ENCODE results near the gene KRTAP5-11.
"Not testable (repeated sequence)": the region's sequence is repeated elsewhere in the genome, so short reads cannot be mapped to it uniquely, and the experiment has no call there.

The KRTAP5-11 gene

DNA sequence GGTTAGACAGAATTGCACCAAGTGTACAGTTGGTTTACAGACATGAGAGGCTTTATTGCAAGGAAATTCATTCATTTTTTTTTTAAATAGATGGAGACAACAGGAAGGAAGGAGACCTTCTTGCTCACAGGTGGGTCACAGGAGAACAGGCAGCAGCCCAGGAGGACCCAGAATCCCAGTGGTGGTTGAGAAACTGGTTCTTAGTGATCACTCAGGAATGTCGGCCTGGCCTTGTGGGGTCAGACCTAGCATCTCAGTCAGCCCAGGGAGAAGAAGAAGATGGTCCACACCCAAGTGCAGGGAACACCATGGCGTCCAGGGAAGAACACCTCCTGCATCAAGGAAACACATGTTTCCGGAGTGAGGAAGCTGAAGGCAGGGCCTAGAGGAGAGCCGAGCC is 849 bp downstream of the KRTAP5-11 start:
- no peak overlapping the region for H3K27ac ChIP-seq (ENCODE audit: low read depth in 2 of 2, low read length in 2 of 2)
- peaks cover 0 to 2% of the 10 kb centered on the region in 2 donors for H3K4me1 ChIP-seq (ENCODE audit: control insufficient read depth in 2 of 2, insufficient read depth in 2 of 2, low read length in 2 of 2)
- no peak overlapping the region for H3K4me3 ChIP-seq (ENCODE audit: low read length in 2 of 2)
- H3K36me3 ChIP-seq (ENCODE audit: control insufficient read depth in 2 of 2, insufficient read depth in 2 of 2, low read length in 2 of 2), result no peaks in the 10 kb centered on the region
- no peak overlapping the region for H3K9ac ChIP-seq (ENCODE audit: low read depth in 1 of 2, low read length in 2 of 2)
- H3K27me3 ChIP-seq (ENCODE audit: control insufficient read depth in 2 of 2, insufficient read depth in 2 of 2, low read length in 2 of 2), result peaks cover 0 to 2% of the 10 kb centered on the region in 2 donors
- H3K9me3 ChIP-seq (ENCODE audit: control insufficient read depth in 2 of 2, low read length in 2 of 2), result no peaks in the 10 kb centered on the region

GRCh38 chr11:71580057-71581003 is 2.3 kb downstream of the KRTAP5-11 start:
- Histone ChIP-seq H3K4me3 (ENCODE audit: low read length in 2 of 2) (no peak overlapping the region), H3K27me3 (ENCODE audit: control insufficient read depth in 2 of 2, insufficient read depth in 2 of 2, low read length in 2 of 2) (peaks cover 0 to 2% of the 10 kb centered on the region in 2 donors), H3K4me1 (ENCODE audit: control insufficient read depth in 2 of 2, insufficient read depth in 2 of 2, low read length in 2 of 2) (peaks cover 0 to 2% of the 10 kb centered on the region in 2 donors), H3K9me3 (ENCODE audit: control insufficient read depth in 2 of 2, low read length in 2 of 2) (no peaks in the 10 kb centered on the region), H3K9ac (ENCODE audit: low read depth in 1 of 2, low read length in 2 of 2) (no peak overlapping the region), H3K27ac (ENCODE audit: low read depth in 2 of 2, low read length in 2 of 2) (no peak overlapping the region), H3K36me3 (ENCODE audit: control insufficient read depth in 2 of 2, insufficient read depth in 2 of 2, low read length in 2 of 2) (no peaks in the 10 kb centered on the region)

DNA sequence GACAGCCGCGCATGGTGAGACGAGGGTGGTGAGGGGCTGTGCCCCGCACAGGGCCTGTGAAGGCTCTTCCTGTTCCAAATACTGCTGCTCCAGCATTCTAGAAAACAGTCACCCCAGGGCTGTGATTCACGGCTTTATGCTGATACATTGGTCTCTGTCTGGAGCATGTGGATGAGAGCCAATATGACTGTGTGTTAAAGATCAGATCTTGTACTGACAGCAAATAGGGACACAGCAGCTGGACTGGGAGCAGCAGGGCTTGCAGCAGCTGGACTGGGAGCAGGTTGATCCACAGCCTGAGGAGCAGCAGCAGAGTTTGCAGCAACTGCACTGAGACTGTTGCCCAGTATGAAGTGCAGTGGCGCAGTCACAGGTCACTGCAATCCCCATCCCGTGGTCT is 3.2 kb downstream of the KRTAP5-11 start:
- not testable (repeated sequence) for H3K9me3 ChIP-seq (ENCODE audit: control insufficient read depth in 2 of 2, low read length in 2 of 2); H3K27me3 ChIP-seq (ENCODE audit: control insufficient read depth in 2 of 2, insufficient read depth in 2 of 2, low read length in 2 of 2); H3K4me3 ChIP-seq (ENCODE audit: low read length in 2 of 2); H3K36me3 ChIP-seq (ENCODE audit: control insufficient read depth in 2 of 2, insufficient read depth in 2 of 2, low read length in 2 of 2); H3K4me1 ChIP-seq (ENCODE audit: control insufficient read depth in 2 of 2, insufficient read depth in 2 of 2, low read length in 2 of 2); H3K9ac ChIP-seq (ENCODE audit: low read depth in 1 of 2, low read length in 2 of 2); H3K27ac ChIP-seq (ENCODE audit: low read depth in 2 of 2, low read length in 2 of 2)

DNA sequence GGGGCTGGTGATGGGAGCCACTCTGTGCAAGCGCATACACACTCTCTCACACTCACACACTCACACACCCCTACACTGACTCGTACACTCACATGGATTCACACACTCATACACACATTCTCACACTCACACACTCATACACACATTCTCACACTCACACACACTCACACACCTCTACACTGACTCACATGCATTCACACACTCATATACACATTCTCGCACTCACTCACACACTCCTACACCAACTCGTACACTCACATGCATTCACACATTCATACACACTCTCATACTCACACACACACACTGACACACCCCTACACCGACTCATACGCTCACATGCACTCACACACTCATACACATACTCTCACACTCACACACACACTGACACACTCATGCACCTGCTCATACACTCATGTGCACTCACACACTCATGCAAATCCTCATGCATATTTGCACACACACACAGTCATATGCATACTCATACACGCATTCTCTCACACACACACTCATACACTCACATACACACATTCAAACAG is 5.1 kb downstream of the KRTAP5-11 start:
- Histone ChIP-seq H3K9ac (ENCODE audit: low read depth in 1 of 2, low read length in 2 of 2) (no peak overlapping the region), H3K27me3 (ENCODE audit: control insufficient read depth in 2 of 2, insufficient read depth in 2 of 2, low read length in 2 of 2) (peaks cover 0 to 2% of the 10 kb centered on the region in 2 donors), H3K27ac (ENCODE audit: low read depth in 2 of 2, low read length in 2 of 2) (no peak overlapping the region), H3K9me3 (ENCODE audit: control insufficient read depth in 2 of 2, low read length in 2 of 2) (no peaks in the 10 kb centered on the region), H3K36me3 (ENCODE audit: control insufficient read depth in 2 of 2, insufficient read depth in 2 of 2, low read length in 2 of 2) (no peaks in the 10 kb centered on the region), H3K4me1 (ENCODE audit: control insufficient read depth in 2 of 2, insufficient read depth in 2 of 2, low read length in 2 of 2) (peaks cover 0 to 2% of the 10 kb centered on the region in 2 donors), H3K4me3 (ENCODE audit: low read length in 2 of 2) (no peak overlapping the region)

DNA sequence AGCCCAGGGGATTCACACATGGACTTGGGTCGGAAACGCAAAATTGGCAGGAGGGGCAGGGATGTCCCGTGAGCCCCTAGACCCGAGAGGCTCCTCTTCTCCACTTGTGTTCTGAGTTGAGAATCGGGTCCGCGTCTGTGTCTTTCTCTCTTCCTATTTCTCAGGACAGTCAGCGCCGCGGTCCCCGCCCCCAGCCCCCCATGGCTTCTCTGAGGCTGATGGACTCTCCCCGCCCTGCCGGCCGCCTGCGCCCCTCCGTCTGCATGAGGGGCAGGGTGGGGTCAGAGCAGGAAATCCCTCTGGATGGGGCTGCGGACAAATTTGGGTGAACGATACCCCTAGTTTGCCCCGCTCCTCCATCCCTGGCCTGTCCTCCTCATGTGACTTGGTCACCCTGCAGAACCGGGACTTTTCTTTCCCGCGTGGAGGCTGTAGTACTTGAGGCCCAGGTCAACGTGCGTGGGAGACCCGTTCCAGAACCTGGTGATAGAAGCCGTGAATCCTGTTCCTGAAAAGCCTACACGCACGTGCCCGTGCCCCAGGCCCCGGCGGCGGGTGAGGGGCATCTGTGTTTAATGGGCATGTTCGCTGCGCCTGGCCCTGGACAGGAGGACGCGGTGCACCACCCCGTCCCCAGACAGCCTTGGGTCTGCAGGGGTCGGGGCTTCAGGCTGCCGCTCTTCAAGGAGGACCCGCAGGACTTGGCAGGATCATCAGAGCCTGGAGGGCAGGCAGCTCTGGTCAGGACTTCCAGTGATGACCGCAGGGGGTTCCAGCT is 5.8 kb downstream of the KRTAP5-11 start:
- H3K9me3 ChIP-seq (ENCODE audit: control insufficient read depth in 2 of 2, low read length in 2 of 2); H3K36me3 ChIP-seq (ENCODE audit: control insufficient read depth in 2 of 2, insufficient read depth in 2 of 2, low read length in 2 of 2); H3K4me1 ChIP-seq (ENCODE audit: control insufficient read depth in 2 of 2, insufficient read depth in 2 of 2, low read length in 2 of 2); H3K4me3 ChIP-seq (ENCODE audit: low read length in 2 of 2); H3K27ac ChIP-seq (ENCODE audit: low read depth in 2 of 2, low read length in 2 of 2); H3K27me3 ChIP-seq (ENCODE audit: control insufficient read depth in 2 of 2, insufficient read depth in 2 of 2, low read length in 2 of 2); H3K9ac ChIP-seq (ENCODE audit: low read depth in 1 of 2, low read length in 2 of 2): not testable (repeated sequence)

DNA sequence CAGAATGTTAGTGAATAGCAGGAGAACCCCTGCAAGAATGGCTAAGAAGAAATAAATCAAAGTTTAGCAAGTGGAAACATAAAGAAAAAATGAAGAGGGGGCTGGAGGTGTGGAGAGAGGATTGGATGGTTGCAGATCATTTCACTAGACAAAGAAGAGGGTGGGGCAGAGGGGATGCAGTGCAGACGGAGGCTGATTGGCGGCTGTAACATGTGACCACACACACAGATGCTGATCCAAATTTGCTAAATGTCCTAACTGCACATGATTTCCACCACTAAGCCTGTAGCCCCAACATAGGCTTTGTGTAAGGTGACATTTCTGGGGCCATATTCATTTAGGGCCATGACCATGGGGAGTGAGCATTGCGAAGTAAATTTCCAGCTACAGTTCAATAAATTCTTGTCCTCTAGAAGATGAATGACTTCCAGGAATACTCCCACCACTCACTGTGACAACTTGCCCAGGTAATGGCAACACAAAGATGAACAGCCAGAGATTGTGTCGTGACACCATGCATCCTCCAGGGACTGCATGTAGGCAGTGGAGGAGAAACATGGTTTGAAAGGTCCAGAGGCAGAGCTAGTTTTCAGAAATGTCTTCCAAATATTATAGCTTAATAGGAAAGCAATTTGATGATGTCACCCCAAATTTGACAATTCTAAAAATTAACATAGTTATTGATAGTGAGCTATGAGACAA is 6.8 kb downstream of the KRTAP5-11 start:
- H3K9me3 ChIP-seq (ENCODE audit: control insufficient read depth in 2 of 2, low read length in 2 of 2), result no peaks in the 10 kb centered on the region
- no peak overlapping the region for H3K27ac ChIP-seq (ENCODE audit: low read depth in 2 of 2, low read length in 2 of 2)
- no peaks in the 10 kb centered on the region for H3K36me3 ChIP-seq (ENCODE audit: control insufficient read depth in 2 of 2, insufficient read depth in 2 of 2, low read length in 2 of 2)
- peaks cover 0 to 2% of the 10 kb centered on the region in 2 donors for H3K4me1 ChIP-seq (ENCODE audit: control insufficient read depth in 2 of 2, insufficient read depth in 2 of 2, low read length in 2 of 2)
- H3K9ac ChIP-seq (ENCODE audit: low read depth in 1 of 2, low read length in 2 of 2), result no peak overlapping the region
- H3K27me3 ChIP-seq (ENCODE audit: control insufficient read depth in 2 of 2, insufficient read depth in 2 of 2, low read length in 2 of 2), result no peaks in the 10 kb centered on the region
- no peak overlapping the region for H3K4me3 ChIP-seq (ENCODE audit: low read length in 2 of 2)

GRCh38 chr11:71574418-71574817 is 8.3 kb downstream of the KRTAP5-11 start:
- no peaks in the 10 kb centered on the region for H3K4me1 ChIP-seq (ENCODE audit: control insufficient read depth in 2 of 2, insufficient read depth in 2 of 2, low read length in 2 of 2)
- no peak overlapping the region for H3K27ac ChIP-seq (ENCODE audit: low read depth in 2 of 2, low read length in 2 of 2)
- no peak overlapping the region for H3K4me3 ChIP-seq (ENCODE audit: low read length in 2 of 2)
- no peaks in the 10 kb centered on the region for H3K36me3 ChIP-seq (ENCODE audit: control insufficient read depth in 2 of 2, insufficient read depth in 2 of 2, low read length in 2 of 2)
- H3K9ac ChIP-seq (ENCODE audit: low read depth in 1 of 2, low read length in 2 of 2), result no peak overlapping the region
- H3K9me3 ChIP-seq (ENCODE audit: control insufficient read depth in 2 of 2, low read length in 2 of 2), result no peaks in the 10 kb centered on the region
- H3K27me3 ChIP-seq (ENCODE audit: control insufficient read depth in 2 of 2, insufficient read depth in 2 of 2, low read length in 2 of 2), result no peaks in the 10 kb centered on the region

DNA sequence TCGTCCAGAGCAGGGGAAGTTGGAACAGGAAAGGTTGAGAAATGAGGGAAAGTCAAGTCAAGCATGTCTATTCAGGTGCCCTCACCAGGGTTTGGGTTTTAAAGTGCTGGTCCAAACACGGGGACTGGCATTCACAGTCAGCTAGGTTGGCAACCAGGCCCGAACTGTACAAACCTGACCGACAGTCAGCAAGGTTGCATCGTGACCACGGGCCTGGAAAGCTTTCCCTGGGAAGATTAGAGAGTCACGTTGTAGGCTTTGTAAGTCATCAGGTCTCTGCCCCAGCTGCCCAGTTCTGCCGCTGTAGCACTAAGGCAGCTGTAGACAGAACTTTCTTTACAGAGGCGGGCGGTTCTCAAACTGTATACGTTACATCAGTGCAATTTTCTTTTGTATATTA is 9.9 kb downstream of the KRTAP5-11 start:
- no peak overlapping the region for H3K9ac ChIP-seq (ENCODE audit: low read depth in 1 of 2, low read length in 2 of 2)
- H3K27ac ChIP-seq (ENCODE audit: low read depth in 2 of 2, low read length in 2 of 2), result no peak overlapping the region

GRCh38 chr11:71571101-71571850 is 11.4 kb downstream of the KRTAP5-11 start:
- not testable (repeated sequence) for H3K4me1 ChIP-seq (ENCODE audit: control insufficient read depth in 2 of 2, insufficient read depth in 2 of 2, low read length in 2 of 2); H3K27ac ChIP-seq (ENCODE audit: low read depth in 2 of 2, low read length in 2 of 2); H3K9ac ChIP-seq (ENCODE audit: low read depth in 1 of 2, low read length in 2 of 2); H3K9me3 ChIP-seq (ENCODE audit: control insufficient read depth in 2 of 2, low read length in 2 of 2); H3K27me3 ChIP-seq (ENCODE audit: control insufficient read depth in 2 of 2, insufficient read depth in 2 of 2, low read length in 2 of 2); H3K4me3 ChIP-seq (ENCODE audit: low read length in 2 of 2); H3K36me3 ChIP-seq (ENCODE audit: control insufficient read depth in 2 of 2, insufficient read depth in 2 of 2, low read length in 2 of 2)

More for the DNA sequence above, 9.9 kb downstream of the KRTAP5-11 start:
- Histone ChIP-seq H3K36me3 (ENCODE audit: control insufficient read depth in 2 of 2, insufficient read depth in 2 of 2, low read length in 2 of 2) (no peaks in the 10 kb centered on the region), H3K27me3 (ENCODE audit: control insufficient read depth in 2 of 2, insufficient read depth in 2 of 2, low read length in 2 of 2) (no peaks in the 10 kb centered on the region), H3K9me3 (ENCODE audit: control insufficient read depth in 2 of 2, low read length in 2 of 2) (no peaks in the 10 kb centered on the region), H3K4me1 (ENCODE audit: control insufficient read depth in 2 of 2, insufficient read depth in 2 of 2, low read length in 2 of 2) (no peaks in the 10 kb centered on the region), H3K4me3 (ENCODE audit: low read length in 2 of 2) (no peak overlapping the region)
